Common myeloid progenitor, CD34-positive (primary cell): ENCODE measurements around the gene TMEM117.

Experiments
- CTCF ChIA-PET: fragments of 350-600 bp; sonication (Branson Sonifier 250); formaldehyde crosslinking; loops from one replicate; lab custom pipeline; 2021; ENCODE audit warnings: antibody characterized with exemption; lab: Charles Lee
- POLR2A ChIA-PET: fragments of 350-600 bp; sonication (Branson Sonifier 250); formaldehyde crosslinking; loops from one replicate; lab custom pipeline; 2021; ENCODE audit warnings: antibody characterized with exemption; lab: Charles Lee
- DNase-seq, 3 donors: peaks; one replicate each; pipeline versions ENCODE4 v3.0.0 to v3.0.0-alpha.2; 2013
- H3K27ac ChIP-seq, 2 experiments: 1 replicate in 1 of 2; 2 replicates in 1 of 2; pipeline ENCODE4 v1.7.0; 2013; ENCODE audit warnings: inconsistent platforms in 2 of 2, low read length in 2 of 2, mild to moderate bottlenecking in 2 of 2, low read depth in 1 of 2, moderate library complexity in 1 of 2; ENCODE audit not compliant: severe bottlenecking in 2 of 2, insufficient read depth in 1 of 2, poor library complexity in 1 of 2
- H3K27me3 ChIP-seq, 5 experiments: replicated peaks in 2 of 5; 1 replicate in 3 of 5; 2 replicates in 2 of 5; pipeline versions ENCODE4 v1.6.1 to v1.7.0; 2013; ENCODE audit warnings: low read length in 4 of 5, mild to moderate bottlenecking in 2 of 5, moderate library complexity in 2 of 5, inconsistent platforms in 1 of 5; ENCODE audit not compliant: insufficient read depth in 5 of 5, control insufficient read depth in 4 of 5
- H3K36me3 ChIP-seq, 4 experiments: 1 replicate in 2 of 4; 2 replicates in 2 of 4; pipeline versions ENCODE4 v1.6.1 to v1.7.0; 2013; ENCODE audit warnings: low read length in 3 of 4, control low read depth in 1 of 4, mild to moderate bottlenecking in 1 of 4; ENCODE audit not compliant: control insufficient read depth in 4 of 4, insufficient read depth in 4 of 4
- H3K4me1 ChIP-seq, 4 experiments: 1 replicate in 3 of 4; 2 replicates in 1 of 4; pipeline versions ENCODE4 v1.6.1 to v1.7.1; 2013; ENCODE audit warnings: low read length in 3 of 4, mild to moderate bottlenecking in 3 of 4, control low read depth in 1 of 4, inconsistent platforms in 1 of 4, moderate library complexity in 1 of 4; ENCODE audit not compliant: control insufficient read depth in 4 of 4, insufficient read depth in 4 of 4; ENCODE audit errors: control extremely low read depth in 1 of 4
- H3K4me3 ChIP-seq, 7 experiments: 1 replicate in 4 of 7; 2 replicates in 3 of 7; pipeline versions ENCODE4 v1.5.1 to v1.7.0; 2013; ENCODE audit warnings: mild to moderate bottlenecking in 7 of 7, low read length in 6 of 7, moderate library complexity in 6 of 7, inconsistent platforms in 2 of 7, low read depth in 2 of 7, control low read depth in 1 of 7; ENCODE audit not compliant: insufficient read depth in 4 of 7, control insufficient read depth in 1 of 7; ENCODE audit errors: extremely low read depth in 1 of 7
- H3K9me3 ChIP-seq, 5 experiments: 1 replicate in 4 of 5; 2 replicates in 1 of 5; pipeline versions ENCODE4 v1.6.1 to v1.7.1; 2013; ENCODE audit warnings: low read length in 4 of 5, mild to moderate bottlenecking in 2 of 5, inconsistent platforms in 1 of 5, low read depth in 1 of 5, moderate library complexity in 1 of 5; ENCODE audit not compliant: control insufficient read depth in 4 of 5, insufficient read depth in 2 of 5; ENCODE audit errors: control extremely low read depth in 1 of 5
- WGBS: methylation state at CpG from one replicate; pipeline ENCODE4 v1.1.5; 2013; ENCODE audit not compliant: insufficient coverage; 5-methylcytosine and 5-hydroxymethylcytosine counted together

Gene TMEM117

DNA sequence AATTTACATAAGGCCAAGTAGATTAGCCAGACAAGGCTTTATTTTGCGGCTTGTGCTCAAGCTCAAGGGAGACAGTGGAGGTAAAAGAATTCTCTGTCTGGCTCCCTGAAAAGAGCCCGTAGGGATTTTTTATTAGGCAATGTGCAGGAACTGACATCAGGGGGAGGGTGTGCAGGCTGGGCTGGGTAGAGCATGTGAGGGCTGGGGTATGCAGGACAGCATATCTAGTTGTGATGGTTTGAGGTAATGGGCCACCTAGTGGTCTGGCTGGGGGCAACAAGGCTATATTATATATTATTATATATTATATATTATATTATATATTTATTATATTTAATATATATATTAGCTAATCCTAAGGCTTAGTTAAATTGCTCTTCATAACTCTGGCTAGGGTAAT is 102.1 kb downstream of the TMEM117 start:
- Histone ChIP-seq H3K36me3 (no peaks in the 10 kb centered on the region), H3K27ac (no peak overlapping the region), H3K4me3 (no peak overlapping the region), H3K4me1 (no peaks in the 10 kb centered on the region), H3K27me3 (no peaks in the 10 kb centered on the region), H3K9me3 (no peaks in the 10 kb centered on the region)
- ChIA-PET CTCF (interaction anchor here (1.0 kb wide), 1 partner anchor 18 kb away, joined by 3 read pairs; no protein-coding TSS in a partner anchor), POLR2A (no interaction called here)
- 100% methylated on average over 1 of the region's 2 CpGs for WGBS
- DNase-seq = peak in 1 of 3 donors; percentile 1

DNA sequence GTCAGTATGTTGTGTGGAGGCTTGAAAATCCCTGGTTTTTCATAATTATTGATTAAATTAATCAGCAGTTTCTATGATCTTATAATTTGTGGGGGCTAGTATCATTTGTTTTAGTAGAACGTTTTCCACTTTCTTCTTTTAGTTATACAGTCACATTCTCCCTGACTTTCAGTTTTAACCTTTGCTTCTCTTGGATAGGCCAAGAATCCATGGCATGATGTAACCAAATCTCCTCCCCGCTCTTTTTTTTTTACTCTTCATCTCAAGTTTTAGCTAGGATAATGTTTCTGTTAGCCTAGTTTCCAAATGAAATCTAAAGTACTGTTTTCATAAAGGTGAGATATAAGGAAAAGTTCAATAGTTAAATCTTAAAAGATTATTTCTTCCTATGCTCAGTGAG is 106.5 kb downstream of the TMEM117 start:
- ChIA-PET CTCF (no interaction called here), POLR2A (no interaction called here)
- no peak for DNase-seq
- Histone ChIP-seq H3K4me3 (no peak overlapping the region), H3K9me3 (no peaks in the 10 kb centered on the region), H3K27me3 (no peaks in the 10 kb centered on the region), H3K36me3 (no peaks in the 10 kb centered on the region), H3K4me1 (no peaks in the 10 kb centered on the region), H3K27ac (no peak overlapping the region)
- no CpG with 5 or more reads among the region's 2 CpGs for WGBS

DNA sequence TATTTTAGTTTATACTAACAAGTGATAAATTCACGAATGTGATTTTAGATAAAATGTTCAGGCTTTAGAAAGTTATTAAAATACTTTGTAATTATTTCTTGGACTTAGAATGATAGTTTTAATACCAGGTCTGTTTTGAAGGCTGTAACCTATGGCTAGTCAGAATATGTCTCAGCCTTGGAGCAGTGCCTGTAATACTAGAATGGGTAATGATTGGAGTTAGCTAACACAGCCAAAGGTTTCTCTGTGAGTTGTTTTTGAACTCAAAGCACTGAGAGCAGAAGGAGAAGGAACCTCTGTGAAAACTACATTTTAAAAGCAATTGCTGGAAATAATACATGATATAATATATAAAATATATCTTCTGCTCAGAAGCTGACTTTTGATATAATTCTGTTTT is 110.1 kb downstream of the TMEM117 start:
- CTCF ChIA-PET = interaction anchor here (1.5 kb wide), 1 partner anchor 12 kb away, joined by 3 read pairs; no protein-coding TSS in a partner anchor
- no CpG with 5 or more reads among the region's 1 CpG for WGBS
- no peaks in the 10 kb centered on the region for H3K9me3 ChIP-seq
- no peaks in the 10 kb centered on the region for H3K4me1 ChIP-seq
- H3K27ac ChIP-seq = no peak overlapping the region
- no peaks in the 10 kb centered on the region for H3K27me3 ChIP-seq
- DNase-seq = no peak
- H3K4me3 ChIP-seq = no peak overlapping the region
- POLR2A ChIA-PET = no interaction called here
- peaks cover 0 to 2% (median 0%) of the 10 kb centered on the region in 4 experiments for H3K36me3 ChIP-seq

DNA sequence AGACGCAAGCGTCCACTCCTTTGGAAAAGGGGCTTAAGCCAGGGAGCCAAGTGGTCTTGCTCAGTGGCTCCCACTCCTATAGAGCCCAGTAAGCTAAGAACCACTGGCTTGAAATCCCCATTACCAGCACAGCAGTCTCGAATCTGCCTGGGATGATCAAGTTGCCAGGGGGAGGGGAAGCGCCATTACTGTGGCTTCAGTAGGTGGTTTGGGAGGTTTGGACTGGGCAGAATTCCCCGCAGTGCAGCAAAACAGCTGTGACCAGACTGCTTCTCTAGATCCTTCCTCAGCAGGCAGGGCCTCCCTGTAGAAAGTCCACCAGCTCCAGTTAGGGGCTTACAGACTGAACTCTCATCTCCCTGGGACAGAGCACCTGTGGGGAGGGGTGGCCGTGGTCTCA is 115.4 kb downstream of the TMEM117 start:
- peaks cover 0 to 2% (median 0%) of the 10 kb centered on the region in 4 experiments for H3K36me3 ChIP-seq
- H3K9me3 ChIP-seq = peaks cover 0 to 6% (median 0%) of the 10 kb centered on the region in 5 experiments
- no peaks in the 10 kb centered on the region for H3K4me1 ChIP-seq
- no peaks in the 10 kb centered on the region for H3K27me3 ChIP-seq
- POLR2A ChIA-PET = no interaction called here
- no peak overlapping the region for H3K27ac ChIP-seq
- no peak overlapping the region for H3K4me3 ChIP-seq
- no peak for DNase-seq
- WGBS = 100% methylated on average over 4 of the region's 6 CpGs
- CTCF ChIA-PET = interaction anchor here (0.6 to 0.9 kb wide), 3 partner anchors 12 to 980 kb away, joined by 3 read pairs; no protein-coding TSS in a partner anchor

DNA sequence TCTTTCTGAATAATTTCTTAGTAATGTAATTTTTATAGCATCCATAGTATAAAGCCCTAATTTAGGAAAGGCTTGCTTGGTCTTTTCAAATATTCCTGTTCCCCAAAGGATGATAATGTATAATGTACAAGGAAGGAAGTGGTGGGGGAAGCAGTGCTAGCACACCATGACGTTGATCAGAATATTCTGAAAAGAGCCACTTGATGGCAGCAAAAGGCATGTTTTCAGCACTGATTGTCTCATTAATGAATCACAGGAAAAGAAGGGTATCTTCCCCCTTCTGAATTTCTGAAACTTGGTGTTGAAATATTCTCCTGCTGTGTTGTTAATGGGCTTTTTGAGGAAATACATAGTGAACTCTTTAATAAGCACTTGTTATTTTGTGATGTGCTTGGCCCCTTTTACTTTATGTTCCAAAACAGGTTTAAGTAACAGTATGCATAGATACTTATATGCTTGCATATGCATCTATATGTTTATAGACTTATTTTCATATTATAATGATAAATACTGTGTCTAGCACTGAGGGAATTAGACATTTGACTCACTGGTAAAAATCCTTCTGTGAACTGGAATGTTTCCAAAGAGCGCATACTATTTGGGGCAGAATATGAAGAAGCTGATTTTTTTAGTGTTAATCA is 122.0 kb downstream of the TMEM117 start:
- ChIA-PET CTCF (interaction anchor here (0.7 to 1.1 kb wide), 3 partner anchors 13 to 32 kb away, joined by 3 read pairs; no protein-coding TSS in a partner anchor), POLR2A (no interaction called here)
- H3K9me3 ChIP-seq = no peaks in the 10 kb centered on the region
- DNase-seq = peak; percentile 29 to 66 (median 55)
- WGBS = 0% methylated on average over 1 of the region's 2 CpGs
- H3K36me3 ChIP-seq = no peaks in the 10 kb centered on the region
- no peaks in the 10 kb centered on the region for H3K27me3 ChIP-seq
- no peak overlapping the region for H3K27ac ChIP-seq
- H3K4me3 ChIP-seq = no peak overlapping the region
- H3K4me1 ChIP-seq = peaks cover 0 to 2% (median 0%) of the 10 kb centered on the region in 4 experiments

DNA sequence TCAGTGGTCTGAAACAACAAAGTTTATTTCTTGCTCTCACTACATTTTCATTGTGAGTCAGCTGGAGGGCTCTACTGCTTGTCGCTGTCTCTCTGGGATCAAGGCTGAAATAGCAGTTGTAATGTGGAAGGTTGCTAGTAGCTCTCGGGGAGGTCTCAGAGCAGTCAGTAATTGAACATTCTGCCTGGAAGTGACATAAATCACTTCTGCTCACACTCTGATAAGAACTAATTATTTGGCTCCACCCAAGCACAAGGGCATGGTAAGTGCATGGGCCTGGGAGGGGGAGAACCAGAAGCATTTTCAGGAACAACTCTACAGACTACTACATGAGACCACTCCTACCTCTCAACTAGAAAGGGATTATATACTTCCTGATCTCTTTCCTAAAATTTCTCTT is 128.2 kb downstream of the TMEM117 start:
- ChIA-PET CTCF (no interaction called here), POLR2A (no interaction called here)
- whole genome bisulfite sequencing = no CpG with 5 or more reads among the region's 2 CpGs
- Histone ChIP-seq H3K4me3 (no peak overlapping the region), H3K36me3 (no peaks in the 10 kb centered on the region), H3K9me3 (no peaks in the 10 kb centered on the region), H3K4me1 (no peaks in the 10 kb centered on the region), H3K27ac (no peak overlapping the region), H3K27me3 (no peaks in the 10 kb centered on the region)
- DNase-seq = no peak

DNA sequence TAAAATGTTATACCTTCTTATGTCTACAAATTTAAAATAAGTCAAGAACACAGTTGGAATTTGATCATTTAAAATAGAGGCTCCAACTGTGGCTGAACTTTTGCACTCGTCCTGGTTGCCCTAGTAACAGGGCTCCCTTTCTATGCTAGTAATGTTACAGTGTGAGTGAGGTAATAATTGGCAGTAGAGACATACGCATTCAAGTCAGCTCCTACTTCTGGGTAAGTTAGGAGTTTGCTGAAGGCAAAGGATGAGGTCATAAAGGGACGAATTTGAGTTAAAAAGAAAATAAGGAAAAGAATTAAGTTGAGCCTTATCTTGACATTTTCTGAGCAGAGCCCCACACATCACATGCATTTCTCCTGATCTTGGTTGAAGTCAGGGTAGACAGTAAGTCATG is 129.1 kb downstream of the TMEM117 start:
- Histone ChIP-seq H3K27ac (no peak overlapping the region), H3K9me3 (no peaks in the 10 kb centered on the region), H3K27me3 (no peaks in the 10 kb centered on the region), H3K36me3 (no peaks in the 10 kb centered on the region), H3K4me3 (no peak overlapping the region), H3K4me1 (no peaks in the 10 kb centered on the region)
- WGBS = 100% methylated on average over 3 of the region's 3 CpGs
- POLR2A ChIA-PET = no interaction called here
- DNase-seq = no peak
- CTCF ChIA-PET = no interaction called here
